ENCODE data around the gene OSBPL10.

OSBPL10 gene

DNA sequence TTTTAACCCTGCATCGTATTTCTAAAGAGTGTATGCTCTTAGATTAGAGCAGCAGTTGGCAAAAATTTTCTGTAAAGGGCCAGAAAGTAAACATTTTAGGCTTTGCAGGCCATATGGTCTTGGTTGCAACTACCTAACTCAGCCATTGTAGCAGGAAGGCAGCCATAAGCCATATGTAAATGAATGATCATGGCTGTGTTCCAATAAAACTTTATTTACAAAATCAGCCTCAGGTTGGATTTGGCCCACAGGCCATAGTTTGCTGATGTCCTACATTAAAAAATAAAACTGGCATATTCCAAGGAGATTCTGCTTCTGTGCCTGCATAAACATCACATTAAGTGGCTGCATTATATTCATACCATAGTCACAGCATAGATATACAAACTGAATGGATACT lies 313.5 kb downstream of the OSBPL10 start:
- no peak for DNase-seq (ENCODE audit: low read depth in 2 of 2)

DNA sequence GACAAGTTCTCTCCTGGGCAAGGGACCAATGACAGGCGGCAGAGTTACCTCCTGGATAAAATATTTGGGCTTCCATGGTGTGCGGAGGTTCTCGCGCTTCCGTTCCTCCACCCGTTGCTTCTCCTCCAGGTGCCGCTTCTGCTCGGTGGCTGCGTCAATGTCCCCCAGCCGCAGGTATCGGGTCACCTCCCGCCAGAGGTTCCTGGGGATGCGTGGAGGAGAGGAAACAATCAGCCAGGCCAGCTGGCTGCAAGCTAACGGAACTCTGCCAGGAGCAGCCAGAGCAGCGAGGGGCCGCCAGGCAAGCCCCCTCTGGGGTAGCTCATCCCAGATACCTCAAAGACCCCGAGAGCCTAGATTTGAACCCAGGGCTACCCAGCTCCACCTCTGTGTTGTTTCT lies 317.0 kb downstream of the OSBPL10 start:
- DNase-seq (ENCODE audit: low read depth in 2 of 2) = no peak

DNA sequence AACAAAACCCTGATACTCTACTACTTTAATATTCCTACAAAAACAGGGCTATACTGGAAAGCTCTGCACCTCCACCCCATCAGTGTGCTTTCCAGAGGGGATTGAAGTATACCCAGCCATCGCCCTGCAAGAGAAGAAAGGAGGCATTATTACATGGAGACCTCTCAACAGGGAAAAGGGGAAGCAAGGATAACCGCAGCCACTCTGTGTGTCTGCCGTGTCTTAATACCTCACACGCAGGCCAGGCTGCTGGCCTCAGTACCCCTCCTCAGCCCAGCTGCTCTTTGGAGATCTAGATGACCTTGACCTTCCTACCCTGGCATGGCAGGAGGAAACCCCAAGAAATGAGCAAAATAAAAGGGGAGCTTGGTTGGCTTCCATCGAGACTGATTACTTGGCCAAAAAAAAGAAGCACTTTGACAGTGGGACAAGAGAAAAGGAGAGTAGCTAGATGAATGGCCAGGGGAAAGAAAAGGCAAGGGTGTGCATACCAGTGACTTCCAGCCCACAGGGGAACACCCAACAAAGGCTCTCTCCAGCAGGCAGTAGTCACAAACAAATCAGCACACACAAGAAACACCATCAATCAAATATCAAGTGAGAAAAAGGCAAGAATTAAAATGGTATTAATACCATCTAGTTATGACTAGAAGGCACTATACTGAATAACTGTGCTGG lies 318.9 kb downstream of the OSBPL10 start:
- DNase-seq (ENCODE audit: low read depth in 2 of 2) = no peak

DNA sequence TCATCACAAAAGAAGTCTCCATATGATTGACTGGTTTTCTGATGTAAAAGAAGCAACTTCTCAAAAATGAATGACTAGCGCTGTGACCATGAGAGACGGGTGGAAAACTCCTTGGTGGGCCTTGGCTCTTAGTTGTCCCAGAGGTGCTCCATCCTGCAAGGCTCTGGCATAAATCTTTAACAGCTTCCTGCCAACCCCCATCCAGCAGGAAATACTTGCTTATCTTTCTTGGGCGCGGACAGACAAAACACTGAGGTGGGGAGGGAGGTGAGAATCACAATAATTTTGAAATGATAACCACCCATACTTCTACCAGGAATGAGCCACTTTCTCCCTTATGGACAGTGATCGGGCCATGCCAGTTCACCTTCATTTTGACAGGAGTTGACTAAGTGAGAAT lies 319.8 kb downstream of the OSBPL10 start:
- DNase-seq (ENCODE audit: low read depth in 2 of 2) = no peak

DNA sequence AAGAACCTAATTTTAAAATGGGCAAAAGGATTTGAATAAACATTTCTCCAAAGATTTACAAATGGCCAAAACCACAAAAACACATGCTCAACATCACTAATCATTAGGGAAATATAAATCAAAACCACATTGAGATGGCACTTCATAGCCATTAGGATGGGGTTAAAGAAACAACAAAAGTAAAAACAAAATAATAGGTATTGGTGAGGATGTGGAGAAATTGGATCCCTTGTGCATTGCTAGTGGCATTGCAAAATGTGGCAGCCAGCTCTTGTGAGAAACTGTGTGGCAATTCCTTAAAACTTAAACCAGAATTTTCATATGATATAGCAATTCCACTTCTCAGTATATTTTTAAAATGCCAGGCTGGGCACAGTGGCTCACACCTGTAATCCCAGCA lies 321.8 kb downstream of the OSBPL10 start:
- DNase-seq (ENCODE audit: low read depth in 2 of 2) = no peak

DNA sequence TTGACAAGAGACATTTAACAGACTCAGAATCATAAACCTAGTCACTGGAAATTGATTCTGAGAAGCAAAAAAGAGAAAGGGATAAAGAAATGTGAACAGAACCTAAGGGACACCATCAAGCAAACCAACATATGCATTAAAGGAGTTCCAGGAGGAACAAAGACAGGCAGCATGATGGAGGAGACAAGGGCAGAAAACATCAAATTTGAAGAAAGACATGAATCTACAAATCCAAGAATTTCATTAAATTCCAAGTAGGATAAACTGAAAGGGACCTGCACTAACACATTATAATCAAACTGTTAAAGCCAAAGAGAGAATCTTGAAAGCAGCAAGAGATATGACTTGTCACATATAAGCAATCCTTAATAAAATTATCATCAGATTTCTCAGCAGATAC lies 326.1 kb downstream of the OSBPL10 start:
- no peak for DNase-seq (ENCODE audit: low read depth in 2 of 2)

DNA sequence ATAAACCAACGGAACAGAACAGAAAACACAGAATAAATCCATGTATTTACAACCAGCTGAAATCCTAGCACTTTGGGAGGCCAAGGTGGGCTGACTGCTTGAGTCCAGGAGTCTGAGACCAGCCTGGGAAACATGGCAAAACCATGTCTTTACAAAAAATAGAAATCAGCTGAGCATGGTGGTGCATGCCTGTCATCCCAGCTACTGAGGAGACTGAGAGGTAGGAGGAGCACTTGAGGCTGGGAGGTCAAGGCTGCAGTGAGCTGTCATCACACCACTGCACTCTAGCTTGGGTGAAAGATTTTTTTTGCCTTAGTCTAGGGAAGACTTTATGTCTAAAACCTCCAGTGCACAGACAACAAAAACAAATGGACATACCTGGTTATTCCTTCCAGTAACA lies 327.6 kb downstream of the OSBPL10 start:
- no peak for DNase-seq (ENCODE audit: low read depth in 2 of 2)

DNA sequence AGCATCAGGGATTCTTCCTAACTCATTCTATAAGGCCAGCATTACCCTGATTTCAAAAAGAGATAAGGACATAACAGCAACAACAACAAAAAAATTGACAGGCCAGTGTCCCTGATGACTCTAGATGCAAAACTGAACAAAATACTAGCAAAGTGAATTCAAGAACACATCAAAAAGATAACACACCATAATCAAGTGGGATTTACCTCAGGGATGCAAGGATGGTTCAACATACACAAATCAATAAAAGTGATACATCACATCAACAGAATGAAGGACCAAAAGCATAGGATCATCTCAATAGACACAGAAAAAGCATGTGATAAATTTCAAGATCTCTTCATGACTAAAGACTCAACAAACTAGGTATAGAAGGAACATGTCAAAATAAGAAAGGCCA lies 328.8 kb downstream of the OSBPL10 start:
- DNase-seq (ENCODE audit: low read depth in 2 of 2) = no peak

DNA sequence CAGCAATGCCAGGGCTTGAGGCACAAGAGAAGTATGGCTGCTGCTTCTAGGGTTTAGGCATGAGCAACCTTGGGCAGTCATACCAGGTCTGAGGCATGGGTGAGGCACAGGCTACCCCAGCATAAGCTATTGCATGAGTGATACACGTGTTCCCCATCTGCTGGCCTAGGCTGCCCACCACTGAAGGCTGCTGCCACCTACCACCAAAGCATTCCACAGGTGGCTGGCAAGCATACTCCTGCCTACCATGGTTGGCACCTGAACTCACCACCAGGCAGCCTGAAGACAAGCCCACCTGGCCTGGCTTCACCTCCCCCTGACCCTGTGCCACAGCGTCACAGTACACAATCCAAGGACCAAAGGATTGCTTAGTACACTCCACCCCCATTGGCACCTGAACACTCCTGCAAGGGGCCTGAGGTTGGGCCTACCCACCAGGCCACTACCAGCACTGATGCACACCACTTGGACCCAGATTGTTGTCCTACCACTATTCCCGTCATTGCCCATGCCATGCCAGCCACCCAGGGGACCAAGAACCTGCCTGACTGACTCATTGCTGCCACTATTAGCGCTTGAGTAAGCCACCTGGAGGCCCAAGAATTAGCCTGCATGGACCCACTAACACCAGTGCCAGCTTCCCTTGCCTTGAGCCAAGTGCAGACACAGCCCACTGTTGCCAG lies 332.6 kb downstream of the OSBPL10 start:
- no peak for DNase-seq (ENCODE audit: low read depth in 2 of 2)

DNA sequence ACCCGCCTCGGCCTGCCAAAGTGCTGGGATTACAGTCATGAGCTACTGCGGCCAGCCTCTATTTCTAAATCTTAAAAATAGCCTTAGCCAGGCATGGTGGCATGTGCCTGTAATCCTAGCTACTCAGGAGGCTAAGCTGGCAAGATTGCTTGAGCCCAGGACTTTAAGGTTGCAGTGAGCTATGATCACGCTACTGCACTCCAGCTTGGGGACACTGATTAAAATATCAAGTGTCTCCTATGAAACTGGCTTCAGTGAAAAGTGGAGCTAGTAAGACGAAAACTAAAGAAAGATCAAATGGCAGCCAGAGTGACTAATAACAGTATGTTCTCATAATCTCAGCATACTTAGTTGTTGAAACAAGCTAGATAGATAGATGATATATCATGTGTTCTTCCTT lies 335.8 kb downstream of the OSBPL10 start:
- DNase-seq (ENCODE audit: low read depth in 2 of 2) = no peak

DNA sequence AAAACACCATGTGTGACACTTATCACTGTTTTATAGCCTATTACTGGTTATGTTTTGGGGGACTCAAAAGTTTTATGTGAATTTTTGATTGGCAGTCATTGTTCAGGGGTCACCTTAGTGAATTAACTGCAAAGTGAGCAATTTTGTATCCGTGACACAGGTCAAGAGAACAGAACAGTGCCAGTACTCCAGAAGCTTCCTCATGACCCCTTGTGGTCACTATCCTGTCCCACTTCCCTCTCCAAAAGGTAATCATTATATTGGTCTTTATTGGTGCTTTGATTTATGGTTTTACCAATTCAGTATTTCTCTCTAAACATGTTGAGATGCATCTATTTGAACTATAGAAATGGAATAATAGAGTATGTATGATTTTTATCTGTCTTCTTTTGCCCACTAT lies 341.2 kb downstream of the OSBPL10 start:
- no peak for DNase-seq (ENCODE audit: low read depth in 2 of 2)

DNA sequence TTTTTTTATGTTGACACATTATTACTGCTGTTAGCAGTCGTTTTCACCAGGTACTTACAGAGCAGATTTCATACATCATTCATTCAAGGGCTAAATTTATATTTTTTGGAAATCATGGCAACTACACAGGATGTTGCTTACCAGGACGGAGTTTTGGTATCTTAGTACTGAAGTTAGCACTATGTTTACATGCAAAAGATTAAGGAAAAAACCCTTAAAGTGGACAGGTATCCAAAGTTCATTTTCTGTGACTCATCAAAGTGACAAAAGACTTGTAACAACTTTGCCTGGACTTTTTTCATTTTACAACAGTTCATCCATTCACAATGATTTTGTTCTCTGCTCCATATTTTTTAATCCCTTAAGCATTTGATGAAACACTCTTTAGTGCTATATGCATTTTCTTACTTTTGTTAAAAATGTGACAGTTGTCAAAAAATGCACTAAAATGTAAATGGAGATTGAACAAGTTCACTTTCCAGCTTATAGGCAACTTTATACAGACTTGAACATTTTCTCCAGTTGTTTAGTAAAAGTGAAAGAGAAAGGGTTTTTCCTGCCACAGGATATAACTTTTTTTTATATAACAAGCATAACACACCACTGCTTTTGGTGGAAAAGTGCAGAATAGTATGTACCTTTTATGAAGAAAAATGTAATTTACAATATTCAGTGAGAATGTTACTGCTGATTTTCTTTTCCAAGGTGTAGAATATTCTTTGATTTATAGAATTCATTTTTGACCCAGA lies 344.2 kb downstream of the OSBPL10 start:
- DNase-seq (ENCODE audit: low read depth in 2 of 2) = no peak

DNA sequence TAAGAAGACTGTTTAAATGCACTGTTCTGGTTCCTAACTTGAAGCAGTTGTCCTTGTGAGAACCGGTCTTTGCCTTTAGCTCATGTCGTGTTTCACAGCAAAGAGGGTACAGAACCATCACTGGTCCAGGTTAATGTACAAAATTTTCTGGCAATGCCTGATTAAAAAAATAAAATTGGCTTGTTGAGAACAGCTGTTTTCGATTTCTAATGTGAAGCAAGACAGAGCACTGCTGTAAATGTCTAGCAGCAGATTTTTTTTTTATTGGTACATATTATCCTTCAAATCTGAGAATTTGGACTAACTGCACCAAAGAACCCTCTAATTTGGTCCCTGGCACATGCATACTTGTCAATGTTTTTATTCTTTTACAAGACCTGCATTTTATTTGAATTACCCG lies 345.0 kb downstream of the OSBPL10 start:
- no peak for DNase-seq (ENCODE audit: low read depth in 2 of 2)

DNA sequence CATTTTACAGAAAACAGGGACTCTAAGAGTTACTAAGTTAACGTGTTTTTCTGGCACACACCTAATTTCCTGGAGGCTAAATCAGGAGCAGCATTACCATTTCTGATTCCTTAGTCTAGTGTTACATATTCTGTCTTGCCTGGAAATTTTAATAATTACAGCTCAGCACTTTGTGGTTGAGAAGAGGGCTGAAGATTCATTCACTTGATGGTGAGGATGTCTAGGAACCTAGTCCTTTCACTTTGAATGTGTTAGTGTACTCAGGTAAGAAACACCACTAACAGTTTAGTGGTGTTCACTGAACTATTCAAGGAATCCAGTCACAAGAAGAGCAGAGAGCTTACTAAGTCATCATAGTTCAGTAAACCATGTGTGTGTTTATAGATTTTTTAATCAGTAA lies 345.5 kb downstream of the OSBPL10 start:
- no peak for DNase-seq (ENCODE audit: low read depth in 2 of 2)

DNA sequence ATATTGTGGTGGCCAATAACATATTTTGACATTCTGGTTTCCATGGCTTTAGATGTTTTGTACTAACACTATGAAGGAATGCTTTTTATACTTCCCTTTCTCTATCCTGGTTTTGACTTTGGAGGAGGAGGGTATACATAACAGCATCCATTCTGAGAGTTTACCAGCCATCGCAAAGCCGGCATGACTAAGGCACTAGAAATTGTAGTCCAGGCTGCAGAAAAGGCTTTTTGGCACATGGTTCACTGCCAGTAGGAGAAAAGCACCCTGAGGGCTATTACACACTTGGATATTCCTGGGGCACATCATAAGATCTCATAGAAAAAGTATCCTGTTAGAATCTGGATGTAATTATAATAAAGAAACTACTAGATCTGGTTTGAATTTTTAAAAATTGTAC lies 346.6 kb downstream of the OSBPL10 start:
- no peak for DNase-seq (ENCODE audit: low read depth in 2 of 2)

DNA sequence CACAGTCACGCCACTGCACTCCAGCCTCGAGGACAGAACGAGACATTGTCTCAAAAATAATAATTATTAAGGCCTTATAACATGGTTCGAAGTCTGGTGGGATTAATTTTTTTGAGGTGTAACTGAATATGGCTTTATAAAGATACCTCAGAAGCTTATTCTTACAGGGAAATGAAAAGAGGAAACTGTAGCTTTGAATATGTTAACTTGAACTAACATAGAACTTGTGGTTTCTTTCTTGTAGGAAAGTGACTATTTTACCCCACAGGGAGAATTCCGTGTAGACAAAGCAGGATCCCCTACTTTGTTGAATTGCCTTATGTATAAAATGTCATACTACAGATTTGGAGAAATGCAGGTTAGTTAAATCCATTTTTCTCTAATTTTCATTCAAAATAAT lies 352.0 kb downstream of the OSBPL10 start:
- DNase-seq (ENCODE audit: low read depth in 2 of 2) = no peak

DNA sequence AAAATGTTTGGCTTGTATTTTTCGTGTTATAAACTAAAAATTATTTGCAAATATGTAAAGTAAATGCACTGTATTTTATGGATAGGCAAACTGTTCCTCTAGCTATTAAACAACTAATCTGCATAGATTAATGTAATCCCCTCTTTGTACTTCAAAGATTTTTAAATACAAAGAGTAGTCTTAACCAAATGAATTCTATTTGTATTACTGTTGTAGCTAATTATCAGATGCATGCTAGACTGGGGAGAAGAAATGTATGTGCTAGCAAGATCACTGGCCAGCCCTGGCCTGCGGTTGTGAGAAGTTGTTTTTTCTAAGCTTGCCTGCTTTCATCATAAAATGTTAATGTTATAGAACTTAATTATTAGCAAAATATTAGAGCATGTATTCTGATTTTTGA lies 355.7 kb downstream of the OSBPL10 start:
- DNase-seq (ENCODE audit: low read depth in 2 of 2) = no peak

DNA sequence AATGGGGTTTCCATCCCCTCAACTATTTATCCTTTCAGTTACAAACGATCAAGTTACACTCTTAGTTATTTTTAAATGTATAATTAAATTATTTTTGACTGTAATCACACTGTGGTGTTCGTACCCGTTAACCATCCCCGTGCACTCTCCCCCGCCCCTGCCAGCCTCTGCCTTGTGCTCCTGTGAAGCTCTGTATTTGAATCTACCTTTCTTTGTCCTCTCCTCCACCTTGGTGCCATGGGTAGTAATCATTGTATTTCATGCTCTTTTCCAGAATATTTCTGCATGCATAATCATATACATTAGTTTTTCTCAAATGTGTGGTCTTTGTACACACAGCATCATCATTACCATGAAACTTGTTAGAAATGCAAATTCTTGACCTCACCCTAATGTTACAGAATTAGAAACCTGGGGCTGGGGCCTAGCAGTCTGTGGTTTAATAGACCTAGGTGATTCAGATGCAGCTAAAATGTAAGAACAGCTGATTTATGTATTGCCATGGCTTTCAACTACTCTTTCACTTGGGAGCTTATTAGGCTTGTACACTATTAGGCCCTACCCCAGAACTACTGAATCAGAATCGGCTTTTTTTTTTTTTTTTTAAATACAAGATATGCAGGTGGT lies 356.9 kb downstream of the OSBPL10 start:
- DNase-seq (ENCODE audit: low read depth in 2 of 2) = no peak

DNA sequence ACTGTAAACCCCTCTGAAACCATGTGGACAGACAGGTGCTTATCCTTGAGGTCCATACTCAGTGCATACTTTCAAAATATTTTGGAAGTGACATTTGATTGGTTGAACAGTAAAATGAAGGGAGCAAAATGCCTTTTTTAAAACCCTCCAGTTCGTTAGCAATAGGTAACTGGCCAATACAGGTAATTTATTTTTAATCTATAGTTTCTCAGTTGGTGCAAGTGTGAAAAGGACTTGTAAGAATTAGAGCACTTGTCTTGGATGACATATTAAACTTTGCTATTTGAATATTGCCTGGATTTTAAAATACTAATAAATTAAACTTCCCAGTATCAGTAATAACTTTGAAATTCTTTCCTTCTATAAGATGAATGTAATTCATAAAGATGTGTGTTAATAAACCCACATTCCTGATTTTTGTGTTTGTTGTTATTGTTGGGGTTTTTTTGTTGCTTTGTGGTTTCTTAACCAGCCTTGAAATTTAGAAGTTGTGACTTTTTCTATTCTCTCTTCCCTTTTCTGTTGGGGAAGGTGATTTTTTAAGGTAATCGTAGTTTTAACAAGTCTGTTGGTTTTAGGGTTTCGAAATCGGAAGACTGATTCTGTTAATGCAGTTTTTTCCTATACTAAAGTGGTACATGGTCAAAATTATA lies 358.3 kb downstream of the OSBPL10 start:
- no peak for DNase-seq (ENCODE audit: low read depth in 2 of 2)

DNA sequence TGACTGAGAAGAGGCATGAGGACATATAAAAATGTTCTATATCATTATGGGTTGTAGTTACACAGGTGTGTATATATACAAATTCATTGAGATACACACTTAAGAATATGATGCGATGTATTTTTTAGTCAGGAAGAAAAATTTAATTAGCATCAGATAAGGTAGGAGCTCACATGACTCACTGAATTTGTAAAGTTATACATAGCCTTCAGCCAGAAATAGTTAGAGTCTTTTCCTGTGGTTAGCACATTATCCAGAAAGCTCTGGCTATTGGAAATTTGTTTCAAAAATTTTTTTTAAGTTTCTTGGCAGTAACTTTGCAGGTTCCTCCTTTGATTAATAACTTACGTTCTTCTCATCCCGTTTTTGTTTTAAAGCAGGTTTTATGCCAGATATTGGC lies 359.7 kb downstream of the OSBPL10 start:
- DNase-seq (ENCODE audit: low read depth in 2 of 2) = no peak

DNA sequence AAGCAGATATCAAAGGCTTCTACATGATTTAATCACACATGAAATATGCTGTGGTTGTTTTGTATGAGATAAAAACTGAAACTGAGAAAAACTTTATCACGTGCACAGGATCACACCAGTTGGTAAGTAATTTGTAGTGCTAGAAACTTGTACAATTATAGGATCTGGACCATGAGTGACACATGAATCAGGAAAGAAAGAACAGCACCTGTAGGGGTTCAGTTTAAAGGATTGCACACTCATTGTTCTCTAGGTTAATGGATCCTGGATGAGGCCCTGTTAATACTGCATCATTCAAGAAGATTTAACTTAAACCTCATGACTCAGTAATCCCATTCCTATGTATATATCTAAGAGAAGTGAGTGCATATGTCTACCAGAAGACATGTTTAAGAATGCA lies 360.4 kb downstream of the OSBPL10 start:
- no peak for DNase-seq (ENCODE audit: low read depth in 2 of 2)

DNA sequence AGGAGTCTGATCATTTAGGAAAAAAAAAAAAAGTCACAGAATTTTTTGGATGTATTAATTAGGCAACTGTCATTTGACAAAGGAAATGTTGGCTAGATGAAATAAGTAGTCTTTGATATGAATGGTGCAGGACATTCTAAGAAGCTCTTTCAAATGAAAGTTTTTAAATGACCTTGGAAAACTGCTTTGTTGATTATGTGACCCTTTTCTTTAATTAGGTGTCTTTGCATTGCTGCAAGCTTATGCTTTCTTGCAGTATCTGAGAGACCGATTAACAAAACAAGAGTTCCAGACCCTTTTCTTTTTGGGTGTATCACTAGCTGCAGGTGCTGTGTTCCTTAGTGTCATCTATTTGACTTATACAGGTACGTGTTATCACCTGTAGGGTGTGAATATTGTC lies 364.4 kb downstream of the OSBPL10 start:
- no peak for DNase-seq (ENCODE audit: low read depth in 2 of 2)

All from stimulated activated CD8-positive, alpha-beta memory T cell treated with anti-CD3 and anti-CD28 coated beads, Interleukin-15, amount 100 ng/mL, for 4 hours (primary cell).